Measurements from ENCODE around the gene FAM229A. TPM values are rescaled to one million over a fixed set of nuclear protein-coding genes. Genes with fewer than 3 reads are reported as not detected.

FAM229A gene
- total RNA-seq, 1 experiment from 2014 or later, result 0.74 TPM

- Histone ChIP-seq H3K4me3 (no peak overlapping the region), H3K36me3 (peaks cover 52% of the 10 kb centered on the region), H3K4me1 (replicated peaks) (peaks cover 6% of the 10 kb centered on the region; the same call in 1 of the 2 replicates), H3K27me3 (replicated peaks) (no peaks in the 10 kb centered on the region), H3K27ac (no peak overlapping the region), H3K9me3 (replicated peaks) (no peaks in the 10 kb centered on the region)
- DNase-seq (ENCODE audit: low read depth in 1 of 2, low spot score in 2 of 2), result no peak
Observed at GRCh38 chr1:32316903-32317277, 45.4 kb downstream of the FAM229A start.

- Histone ChIP-seq H3K27ac (no peak overlapping the region), H3K4me3 (no peak overlapping the region), H3K9me3 (replicated peaks) (0 out of 2 replicates have a peak, but pooled peaks cover 2% of the 10 kb centered on the region), H3K36me3 (peaks cover 48% of the 10 kb centered on the region), H3K27me3 (replicated peaks) (no peaks in the 10 kb centered on the region), H3K4me1 (replicated peaks) (peaks cover 8% of the 10 kb centered on the region)
- DNase-seq (ENCODE audit: low read depth in 1 of 2, low spot score in 2 of 2), result no peak
Observed at GRCh38 chr1:32311709-32312393, 50.4 kb downstream of the FAM229A start.

Other genes with a start within 250 kb of the FAM229A start
- gene TXLNA, start 182.8 kb downstream of the FAM229A start, total RNA-seq (2014; rRNA removed; shearing (Covaris generic)), result 65.4 and 101 TPM in 2 replicates
- 22.1 and 38.9 TPM in 2 replicates for gene CCDC28B, start 161.9 kb downstream of the FAM229A start, total RNA-seq (2014; rRNA removed; shearing (Covaris generic))
- 4.4 and 5.6 TPM in 2 replicates for gene IQCC, start 156.8 kb downstream of the FAM229A start, total RNA-seq (2014; rRNA removed; shearing (Covaris generic))
- not detected in 2 replicates for gene DCDC2B, start 153.4 kb downstream of the FAM229A start, total RNA-seq (2014; rRNA removed; shearing (Covaris generic))
- gene TMEM234, start 140.1 kb downstream of the FAM229A start, total RNA-seq (2014; rRNA removed; shearing (Covaris generic)), result 9.2 and 13.5 TPM in 2 replicates
- 424 and 465 TPM in 2 replicates for gene EIF3I, start 140.1 kb downstream of the FAM229A start, total RNA-seq (2014; rRNA removed; shearing (Covaris generic))
- 0.19 and 0.24 TPM in 2 replicates for gene FAM167B, start 115.3 kb downstream of the FAM229A start, total RNA-seq (2014; rRNA removed; shearing (Covaris generic))
- gene LCK, start 111.2 kb downstream of the FAM229A start, total RNA-seq (2014; rRNA removed; shearing (Covaris generic)), result not detected in 2 replicates
- gene HDAC1, start 70.4 kb downstream of the FAM229A start, total RNA-seq (2014; rRNA removed; shearing (Covaris generic)), result 144 and 191 TPM in 2 replicates
- 53.7 and 67.1 TPM in 2 replicates for gene MARCKSL1, start 26.3 kb downstream of the FAM229A start, total RNA-seq (2014; rRNA removed; shearing (Covaris generic))
- gene TSSK3, start 54 bp upstream of the FAM229A start, total RNA-seq (2014; rRNA removed; shearing (Covaris generic)), result not detected in 2 replicates
- gene BSDC1, start 32.0 kb upstream of the FAM229A start, total RNA-seq (2014; rRNA removed; shearing (Covaris generic)), result 55.5 and 71.1 TPM in 2 replicates
- not detected in 2 replicates for gene ZBTB8B, start 102.6 kb upstream of the FAM229A start, total RNA-seq (2014; rRNA removed; shearing (Covaris generic))
- 7.3 and 8.6 TPM in 2 replicates for gene ZBTB8A, start 176.9 kb upstream of the FAM229A start, total RNA-seq (2014; rRNA removed; shearing (Covaris generic))

Measured in SJSA1 (cell line).